ENCODE data around the gene SLCO6A1. TPM values are rescaled to one million over a fixed set of nuclear protein-coding genes. Genes with fewer than 3 reads are reported as not detected.
"Not testable (repeated sequence)": the region's sequence is repeated elsewhere in the genome, so short reads cannot be mapped to it uniquely, and the experiment has no call there.

The SLCO6A1 gene
- total RNA-seq, 1 donor from 2014 or later = not detected

- H3K27me3 Mint-ChIP-seq = no peaks in the 10 kb centered on the region
- ChIA-PET CTCF (no interaction called here), POLR2A (no interaction called here)
- ATAC-seq (ENCODE audit: low read depth) (peak; percentile 71), DNase-seq (no peak)
- H3K27ac Mint-ChIP-seq = no peak overlapping the region
- intact Hi-C loops (cut with micrococcal nuclease) = no loop called here
- peaks cover 16% of the 10 kb centered on the region for H3K4me1 Mint-ChIP-seq
- H3K9me3 Mint-ChIP-seq = peaks cover 2% of the 10 kb centered on the region
- no peaks in the 10 kb centered on the region for H3K36me3 Mint-ChIP-seq (ENCODE audit: low read depth)
- H3K4me3 Mint-ChIP-seq = peak overlapping the region; percentile 42
- no peak for TF ChIP-seq CTCF (IDR thresholded peaks at IDR 0.05)
These were observed 24.9 kb upstream of the SLCO6A1 start for GRCh38 chr5:102523541-102524175.

GRCh38 chr5:102511666-102512065 is 12.9 kb upstream of the SLCO6A1 start:
- Mint-ChIP-seq H3K4me1 (no peaks in the 10 kb centered on the region), H3K4me3 (no peak overlapping the region), H3K36me3 (ENCODE audit: low read depth) (no peaks in the 10 kb centered on the region), H3K27me3 (peaks cover 1% of the 10 kb centered on the region), H3K27ac (no peak overlapping the region), H3K9me3 (no peaks in the 10 kb centered on the region)
- DNase-seq (no peak), ATAC-seq (ENCODE audit: low read depth) (no peak)
- intact Hi-C loops (cut with micrococcal nuclease) = no loop called here
- no peak for TF ChIP-seq CTCF (IDR thresholded peaks at IDR 0.05)
- POLR2A ChIA-PET = no interaction called here
- CTCF ChIA-PET = no interaction called here

GRCh38 chr5:102491261-102491914 is 7.4 kb downstream of the SLCO6A1 start:
- H3K4me1 Mint-ChIP-seq; H3K9me3 Mint-ChIP-seq; H3K36me3 Mint-ChIP-seq (ENCODE audit: low read depth); intact Hi-C loops (cut with micrococcal nuclease); H3K27ac Mint-ChIP-seq; H3K27me3 Mint-ChIP-seq; H3K4me3 Mint-ChIP-seq; CTCF ChIA-PET; POLR2A ChIA-PET; DNase-seq; ATAC-seq (ENCODE audit: low read depth): not testable (repeated sequence)

GRCh38 chr5:102483736-102484135 is 15.1 kb downstream of the SLCO6A1 start:
- H3K36me3 Mint-ChIP-seq (ENCODE audit: low read depth) = no peaks in the 10 kb centered on the region
- intact Hi-C loops (cut with micrococcal nuclease) = no loop called here
- no peaks in the 10 kb centered on the region for H3K9me3 Mint-ChIP-seq
- peaks cover 5% of the 10 kb centered on the region for H3K27me3 Mint-ChIP-seq
- no peak overlapping the region for H3K4me3 Mint-ChIP-seq
- CTCF ChIA-PET = no interaction called here
- H3K4me1 Mint-ChIP-seq = no peaks in the 10 kb centered on the region
- no peak for TF ChIP-seq CTCF (IDR thresholded peaks at IDR 0.05)
- POLR2A ChIA-PET = no interaction called here
- DNase-seq = no peak
- H3K27ac Mint-ChIP-seq = no peak overlapping the region
- ATAC-seq (ENCODE audit: low read depth) = no peak

GRCh38 chr5:102481054-102481715 is 17.6 kb downstream of the SLCO6A1 start:
- ChIA-PET CTCF (no interaction called here), POLR2A (no interaction called here)
- no peaks in the 10 kb centered on the region for H3K9me3 Mint-ChIP-seq
- H3K36me3 Mint-ChIP-seq (ENCODE audit: low read depth) = no peaks in the 10 kb centered on the region
- DNase-seq (no peak), ATAC-seq (ENCODE audit: low read depth) (no peak)
- H3K4me1 Mint-ChIP-seq = no peaks in the 10 kb centered on the region
- no peak overlapping the region for H3K4me3 Mint-ChIP-seq
- no peaks in the 10 kb centered on the region for H3K27me3 Mint-ChIP-seq
- intact Hi-C loops (cut with micrococcal nuclease) = no loop called here
- no peak overlapping the region for H3K27ac Mint-ChIP-seq
- TF ChIP-seq CTCF (IDR thresholded peaks at IDR 0.05) = no peak

Data from activated B cell treated with CpG ODN at 0.5 μM for 24 hours (primary cell).